Measurements from ENCODE around the gene HNRNPUL2. TPM values are rescaled to one million over a fixed set of nuclear protein-coding genes. Genes with fewer than 3 reads are reported as not detected.

Gene HNRNPUL2
- polyA plus RNA-seq, 3 donors = 0.33 to 13.8 (median 0.88) TPM

DNA sequence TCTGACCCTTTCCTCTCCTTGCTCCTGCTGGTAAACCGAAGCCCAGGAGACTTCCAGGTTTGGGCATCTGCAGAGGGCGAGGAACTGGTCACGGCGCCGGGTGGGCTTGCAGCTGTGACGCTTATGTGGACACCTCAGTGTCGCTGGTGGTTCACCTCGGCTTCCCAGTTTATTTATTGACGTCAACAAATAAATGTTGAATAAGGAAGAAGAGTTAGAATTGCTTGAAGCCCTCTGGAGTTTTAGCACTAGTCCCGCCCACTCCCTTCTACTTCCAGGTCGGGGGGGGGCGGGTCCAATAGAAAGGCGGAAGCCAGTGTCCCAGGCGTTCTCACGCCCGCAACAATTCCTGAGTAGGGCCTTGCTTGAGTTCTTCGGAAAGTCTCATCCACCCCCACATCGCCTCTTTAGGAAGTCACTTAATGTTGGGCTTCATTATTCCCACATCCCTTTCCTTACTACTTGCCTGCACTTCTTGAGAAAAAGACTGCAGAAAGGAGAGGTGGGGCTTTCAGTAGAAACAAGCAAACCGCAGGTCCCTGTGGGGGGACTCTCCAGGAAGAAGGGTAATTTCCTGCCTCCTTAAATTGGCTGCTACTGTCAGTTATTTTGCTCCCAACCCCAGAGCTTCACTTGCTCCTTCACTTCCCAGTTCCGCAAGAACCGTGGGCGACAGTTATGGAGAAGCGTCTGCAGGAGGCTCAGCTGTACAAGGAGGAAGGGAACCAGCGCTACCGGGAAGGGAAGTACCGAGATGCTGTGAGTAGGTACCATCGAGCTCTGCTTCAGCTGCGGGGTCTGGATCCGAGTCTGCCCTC lies 1.1 kb upstream of the HNRNPUL2 start, which contains the start of gene TTC9C:
Gene TTC9C, plus strand, starts transcription at position 316 of the 818 bp plus-strand sequence. Its CDS starts 363 bp downstream, at position 679.
- peak within 1 kb of the TSS; percentile 84 to 97 (median 91) for H3K4me3 ChIP-seq (replicated peaks in 1 of 3; ENCODE audit: low read depth in 2 of 3, low read length in 3 of 3)
- peaks cover 0 to 3% (median 0%) of the 10 kb centered on the region in 7 donors for H3K9me3 Mint-ChIP-seq
- no peak for TF ChIP-seq CTCF (IDR thresholded peaks at IDR 0.05)
- H3K27ac ChIP-seq (ENCODE audit: low read depth in 1 of 2, low read length in 2 of 2) = peak within 1 kb of the TSS; percentile 88 to 91
- peak; percentile 74 to 87 (median 86) for DNase-seq
- H3K4me3 Mint-ChIP-seq = peak within 1 kb of the TSS; percentile 91 to 98
- WGBS (ENCODE audit: insufficient coverage) = 0% methylated on average over 10 of the region's 29 CpGs
- H3K36me3 ChIP-seq (replicated peaks in 1 of 2; ENCODE audit: control insufficient read depth in 1 of 2, insufficient read depth in 2 of 2, low read length in 2 of 2) = peaks cover 22 to 26% of the 10 kb centered on the region in 2 donors
- H3K4me2 ChIP-seq (replicated peaks; ENCODE audit: extremely low read depth, low read length, poor library complexity, severe bottlenecking) = peak within 1 kb of the TSS; percentile 100
- H3K27me3 ChIP-seq (ENCODE audit: control insufficient read depth in 2 of 2, insufficient read depth in 2 of 2, low read length in 2 of 2) = no peaks in the 10 kb centered on the region
- H3K36me3 Mint-ChIP-seq = peaks cover 22 to 37% of the 10 kb centered on the region in 2 donors
- peak within 1 kb of the TSS; percentile 91 for H3K9ac ChIP-seq (ENCODE audit: insufficient read depth, low read length, poor library complexity, severe bottlenecking)
- no peaks in the 10 kb centered on the region for H3K27me3 Mint-ChIP-seq (ENCODE audit: low read depth in 3 of 3)
- H3K4me1 Mint-ChIP-seq = peaks cover 47% of the 10 kb centered on the region
- peaks cover 81% of the 10 kb centered on the region for H3K79me2 ChIP-seq (ENCODE audit: insufficient read depth, low read length)
- no peaks in the 10 kb centered on the region for H3K9me3 ChIP-seq (replicated peaks in 1 of 2; ENCODE audit: control insufficient read depth in 1 of 2, insufficient read depth in 1 of 2, low read length in 2 of 2)
- H2AFZ ChIP-seq (ENCODE audit: insufficient read depth, low read depth, low read length, poor library complexity, severe bottlenecking) = peak within 1 kb of the TSS; percentile 90
- H3K27ac Mint-ChIP-seq = peak within 1 kb of the TSS; percentile 94 to 98 (median 98)
- intact Hi-C loops (cut with micrococcal nuclease) = loop anchor here (5.0 kb wide), 1 partner anchor 44 kb away; the partner anchor contains the start of gene TAF6L (in 2 of the 2)
- peaks cover 36 to 45% of the 10 kb centered on the region in 2 donors for H3K4me1 ChIP-seq (ENCODE audit: control insufficient read depth in 1 of 2, insufficient read depth in 2 of 2, low read length in 2 of 2)
- H4K20me1 ChIP-seq (ENCODE audit: insufficient read depth, low read length) = peaks cover 47% of the 10 kb centered on the region

DNA sequence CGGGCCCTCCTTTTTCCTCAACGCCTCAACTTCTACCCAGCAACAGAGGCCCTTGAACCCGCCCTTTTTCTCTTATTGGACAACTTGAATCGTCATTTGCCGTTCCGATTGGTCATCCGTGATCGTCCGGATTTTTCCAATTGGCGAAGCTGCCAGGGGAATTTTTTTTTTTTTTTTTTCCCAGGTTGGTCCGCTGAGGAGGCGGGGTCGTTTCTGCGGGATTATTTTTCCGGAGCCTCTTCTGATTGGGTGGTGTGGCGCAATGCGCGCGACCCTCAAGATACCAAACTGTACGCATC lies 564 bp upstream of the HNRNPUL2 start:
- peak overlapping the region; percentile 60 to 91 (median 84) for H3K4me3 ChIP-seq (replicated peaks in 1 of 3; ENCODE audit: low read depth in 2 of 3, low read length in 3 of 3)
- H3K27me3 Mint-ChIP-seq (ENCODE audit: low read depth in 3 of 3) = no peaks in the 10 kb centered on the region
- peaks cover 23 to 26% of the 10 kb centered on the region in 2 donors for H3K36me3 ChIP-seq (replicated peaks in 1 of 2; ENCODE audit: control insufficient read depth in 1 of 2, insufficient read depth in 2 of 2, low read length in 2 of 2)
- peak overlapping the region; percentile 94 to 98 (median 98) for H3K27ac Mint-ChIP-seq
- intact Hi-C loops (cut with micrococcal nuclease) = loop anchor here (1.0 to 5.0 kb wide), 2 partner anchors 19 to 44 kb away; partner anchors contain the start of gene TAF6L (in 2 of the 2)
- peaks cover 47% of the 10 kb centered on the region for H3K4me1 Mint-ChIP-seq
- H3K27me3 ChIP-seq (ENCODE audit: control insufficient read depth in 2 of 2, insufficient read depth in 2 of 2, low read length in 2 of 2) = no peaks in the 10 kb centered on the region
- peak overlapping the region; percentile 90 for H2AFZ ChIP-seq (ENCODE audit: insufficient read depth, low read depth, low read length, poor library complexity, severe bottlenecking)
- TF ChIP-seq CTCF (IDR thresholded peaks at IDR 0.05) = no peak
- H3K79me2 ChIP-seq (ENCODE audit: insufficient read depth, low read length) = peaks cover 81% of the 10 kb centered on the region
- H3K9me3 Mint-ChIP-seq = peaks cover 0 to 3% (median 0%) of the 10 kb centered on the region in 7 donors
- peaks cover 36 to 45% of the 10 kb centered on the region in 2 donors for H3K4me1 ChIP-seq (ENCODE audit: control insufficient read depth in 1 of 2, insufficient read depth in 2 of 2, low read length in 2 of 2)
- H4K20me1 ChIP-seq (ENCODE audit: insufficient read depth, low read length) = peaks cover 48% of the 10 kb centered on the region
- 0% methylated on average over 15 of the region's 20 CpGs for WGBS (ENCODE audit: insufficient coverage)
- H3K4me2 ChIP-seq (replicated peaks; ENCODE audit: extremely low read depth, low read length, poor library complexity, severe bottlenecking) = peak overlapping the region; percentile 100
- H3K9me3 ChIP-seq (replicated peaks in 1 of 2; ENCODE audit: control insufficient read depth in 1 of 2, insufficient read depth in 1 of 2, low read length in 2 of 2) = no peaks in the 10 kb centered on the region
- H3K4me3 Mint-ChIP-seq = peak overlapping the region; percentile 91 to 98
- H3K36me3 Mint-ChIP-seq = peaks cover 22 to 37% of the 10 kb centered on the region in 2 donors
- peak; percentile 95 to 98 (median 95) for DNase-seq
- peak overlapping the region; percentile 88 to 91 for H3K27ac ChIP-seq (ENCODE audit: low read depth in 1 of 2, low read length in 2 of 2)
- peak overlapping the region; percentile 91 for H3K9ac ChIP-seq (ENCODE audit: insufficient read depth, low read length, poor library complexity, severe bottlenecking)
